GM15510 (cell line): Measurements from ENCODE around the gene WNT5A.

Experiments used
- POLR2A ChIP-seq: IDR thresholded peaks from 3 replicates; pipeline ENCODE4 v1.6.1; 2011; ENCODE audit warnings: borderline replicate concordance; ENCODE audit not compliant: insufficient read length; ENCODE audit errors: extremely low read depth

WNT5A gene

GRCh38 chr3:55453886-55454496, 33.1 kb downstream of the WNT5A start:
- no peak for TF ChIP-seq POLR2A

- TF ChIP-seq POLR2A: no peak
Observed at GRCh38 chr3:55452886-55453285, 34.2 kb downstream of the WNT5A start.

GRCh38 chr3:55449527-55449926, 37.6 kb downstream of the WNT5A start:
- no peak for TF ChIP-seq POLR2A

GRCh38 chr3:55446850-55447249, 40.3 kb downstream of the WNT5A start:
- no peak for TF ChIP-seq POLR2A

- no peak for TF ChIP-seq POLR2A
Observed at GRCh38 chr3:55445551-55445950, 41.6 kb downstream of the WNT5A start.

GRCh38 chr3:55443346-55443745, 43.8 kb downstream of the WNT5A start:
- TF ChIP-seq POLR2A: no peak

- TF ChIP-seq POLR2A: no peak
Observed at GRCh38 chr3:55442861-55443260, 44.2 kb downstream of the WNT5A start.

- TF ChIP-seq POLR2A: no peak
Observed at GRCh38 chr3:55441499-55441898, 45.6 kb downstream of the WNT5A start.

- no peak for TF ChIP-seq POLR2A
Observed at GRCh38 chr3:55440104-55440708, 46.9 kb downstream of the WNT5A start.

- TF ChIP-seq POLR2A: no peak
Observed at GRCh38 chr3:55439657-55440056, 47.4 kb downstream of the WNT5A start.

GRCh38 chr3:55436644-55437043, 50.5 kb downstream of the WNT5A start:
- TF ChIP-seq POLR2A: no peak

GRCh38 chr3:55435491-55435890, 51.6 kb downstream of the WNT5A start:
- TF ChIP-seq POLR2A: no peak

- no peak for TF ChIP-seq POLR2A
Observed at GRCh38 chr3:55434789-55435188, 52.3 kb downstream of the WNT5A start.

- TF ChIP-seq POLR2A: no peak
Observed at GRCh38 chr3:55431041-55431440, 56.1 kb downstream of the WNT5A start.

- no peak for TF ChIP-seq POLR2A
Observed at GRCh38 chr3:55427739-55428138, 59.4 kb downstream of the WNT5A start.

- no peak for TF ChIP-seq POLR2A
Observed at GRCh38 chr3:55426486-55426885, 60.6 kb downstream of the WNT5A start.
